Measurements from ENCODE around the gene SLC35F3. TPM values are rescaled to one million over a fixed set of nuclear protein-coding genes. Genes with fewer than 3 reads are reported as not detected.

The SLC35F3 gene
- total RNA-seq, 1 donor from 2014 or later = 0.08 TPM

GRCh38 chr1:233971753-233972152, 67.3 kb downstream of the SLC35F3 start:
- DNase-seq (ENCODE audit: low spot score) (no peak), ATAC-seq (no peak)

- DNase-seq (ENCODE audit: low spot score) = no peak
Measured at GRCh38 chr1:233972563-233972950, 68.1 kb downstream of the SLC35F3 start.

DNA sequence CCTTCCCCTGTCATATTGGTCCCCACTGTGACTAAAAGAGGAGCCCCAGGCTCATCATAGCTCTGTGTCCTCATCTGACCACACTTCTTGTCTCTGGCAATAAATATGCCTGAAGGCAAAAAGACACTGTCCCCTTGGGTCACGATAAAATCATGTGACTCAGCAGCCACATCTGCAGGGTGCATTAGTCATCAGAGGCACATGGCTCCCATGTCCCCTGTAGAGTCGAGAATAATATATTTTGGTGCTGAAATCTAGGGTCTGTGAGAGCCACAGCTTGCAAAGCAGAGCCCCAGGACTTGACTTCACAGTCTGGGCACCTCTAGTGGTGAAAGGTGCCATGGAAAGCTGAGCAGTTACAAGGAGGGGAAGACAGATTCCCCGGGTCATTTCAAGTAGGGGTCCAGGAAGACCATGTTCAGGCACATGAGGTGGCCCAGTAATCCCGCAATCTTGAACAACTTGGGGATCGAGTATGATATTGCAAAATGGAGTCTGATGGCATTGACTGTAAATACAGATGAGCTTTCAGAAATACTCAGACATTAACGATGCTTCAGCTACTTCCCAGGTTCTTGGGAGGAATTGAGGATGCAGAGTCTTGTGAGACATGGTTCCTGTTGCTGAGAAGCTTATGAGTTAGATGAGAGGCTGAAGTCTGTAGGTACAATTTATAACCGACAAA, 68.6 kb downstream of the SLC35F3 start:
- no peak for ATAC-seq
- no peak for DNase-seq (ENCODE audit: low spot score)

More at GRCh38 chr1:233972563-233972950, 68.1 kb downstream of the SLC35F3 start:
- ATAC-seq = no peak

GRCh38 chr1:233975486-233975885, 71.0 kb downstream of the SLC35F3 start:
- no peak for ATAC-seq

DNA sequence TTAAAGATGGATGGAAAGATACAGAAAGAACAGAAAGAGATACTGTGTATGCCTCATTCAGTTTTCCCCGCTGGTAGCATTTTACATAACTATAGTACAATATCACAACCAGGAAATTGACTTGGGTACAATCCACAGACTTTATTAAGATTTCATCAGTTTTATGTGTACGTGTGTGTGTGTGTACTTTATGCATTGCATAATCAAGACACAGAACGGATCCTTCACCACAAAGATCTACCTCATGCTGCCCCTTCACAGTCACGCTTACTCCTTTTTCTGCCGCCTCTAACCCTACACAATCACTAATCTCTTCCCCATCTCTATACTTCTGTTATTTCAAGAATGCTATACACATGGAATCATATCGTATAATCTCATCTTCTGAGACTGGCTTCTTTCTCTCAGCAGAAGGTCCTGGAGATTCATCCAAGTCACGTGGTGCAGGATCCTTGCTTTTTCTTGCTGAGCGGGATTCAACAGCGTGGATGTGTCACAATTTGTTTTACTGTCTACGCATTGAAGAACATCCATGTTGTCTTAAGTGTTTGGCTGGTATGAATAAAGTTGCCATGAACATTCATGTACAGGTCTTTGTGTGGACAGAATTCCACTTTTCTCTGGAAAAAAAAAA, 76.7 kb downstream of the SLC35F3 start:
- ATAC-seq (no peak), DNase-seq (ENCODE audit: low spot score) (no peak)

More at GRCh38 chr1:233975486-233975885, 71.0 kb downstream of the SLC35F3 start:
- DNase-seq (ENCODE audit: low spot score) = no peak

DNA sequence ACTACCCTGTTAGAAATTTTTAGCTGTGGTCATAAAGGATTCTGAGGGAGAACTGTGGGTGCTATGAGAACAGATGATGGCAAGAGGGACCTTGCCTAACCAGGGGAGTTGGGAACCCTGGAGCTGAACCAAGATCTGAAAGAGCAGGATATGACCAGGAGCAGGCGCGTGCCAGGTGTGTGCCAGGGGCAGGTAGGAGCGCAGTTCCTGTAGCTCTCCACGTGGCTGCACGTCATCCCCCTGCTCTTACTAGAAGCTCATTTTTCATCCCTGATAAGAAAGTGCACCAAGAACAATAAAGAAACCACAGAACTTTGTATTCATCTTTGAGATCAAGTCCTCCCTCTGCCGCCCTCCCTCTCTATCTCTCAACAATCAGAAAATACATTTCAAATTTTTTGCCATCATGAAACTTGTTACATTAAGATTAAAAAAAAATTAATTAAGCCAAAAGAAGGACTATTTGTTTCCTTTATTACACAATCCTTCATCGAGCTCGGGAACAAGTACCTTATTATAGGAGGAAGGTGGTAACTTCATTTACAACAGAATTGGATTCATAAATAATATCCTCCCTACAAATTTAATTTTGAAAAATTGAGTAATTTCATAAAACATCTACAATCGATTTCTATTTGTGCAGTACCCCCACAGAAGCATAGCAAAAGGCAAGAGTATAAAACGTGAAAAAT, 78.5 kb downstream of the SLC35F3 start:
- ATAC-seq (no peak), DNase-seq (ENCODE audit: low spot score) (no peak)

- no peak for DNase-seq (ENCODE audit: low spot score)
- no peak for ATAC-seq
Measured at GRCh38 chr1:233983811-233984210, 79.3 kb downstream of the SLC35F3 start.

DNA sequence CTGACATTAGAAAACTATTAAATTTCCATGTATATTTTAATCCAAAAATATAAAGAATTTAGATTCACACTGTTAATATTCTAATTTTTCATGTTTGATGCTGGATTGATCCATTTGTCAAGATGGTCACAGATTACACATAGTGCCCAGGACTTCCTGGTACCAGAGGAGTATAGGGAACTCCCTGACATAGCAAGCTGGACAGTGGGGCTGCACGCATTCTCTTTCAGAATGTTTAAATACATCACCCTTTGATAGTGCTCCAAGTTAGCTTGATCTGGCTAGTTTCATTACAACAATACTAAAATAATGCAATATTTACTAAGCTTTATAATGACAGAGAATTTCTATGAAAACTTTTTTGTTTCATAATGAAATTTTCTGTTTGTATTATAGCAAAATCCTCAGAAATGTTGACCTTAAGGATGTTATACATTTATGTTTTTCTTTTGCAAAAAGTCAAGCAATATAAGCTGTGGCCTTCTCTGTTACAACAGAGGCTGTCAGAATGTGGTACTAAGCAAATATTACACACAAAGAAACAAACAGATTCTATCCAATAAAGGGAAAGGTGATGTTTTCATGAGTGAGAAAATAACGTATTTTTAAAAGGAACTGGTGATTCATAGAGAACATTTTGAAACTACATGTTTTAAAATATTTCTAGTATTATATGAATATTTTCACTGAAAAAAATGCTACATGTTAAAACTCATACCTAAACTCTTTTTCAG, 84.7 kb downstream of the SLC35F3 start:
- ATAC-seq (no peak), DNase-seq (ENCODE audit: low spot score) (no peak)

DNA sequence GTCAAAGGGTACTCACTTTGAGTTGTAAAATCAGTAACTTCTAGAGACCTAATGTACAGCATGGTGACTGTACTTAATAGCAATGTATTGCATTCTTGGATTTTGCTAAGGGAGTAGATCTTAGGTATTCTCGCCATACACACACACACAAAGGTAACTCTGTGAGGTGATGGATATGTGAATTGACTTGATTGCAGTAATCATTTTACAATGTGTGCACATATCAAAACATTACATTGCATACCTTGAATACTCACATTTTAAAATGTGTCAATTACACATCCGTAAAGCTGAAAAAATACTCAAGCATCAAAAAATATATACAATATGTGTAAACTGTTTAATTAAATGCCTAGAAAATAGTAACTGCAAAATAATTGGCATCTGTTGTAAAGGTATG, 86.0 kb downstream of the SLC35F3 start:
- no peak for ATAC-seq
- DNase-seq (ENCODE audit: low spot score) = no peak

GRCh38 chr1:233993651-233994050, 89.2 kb downstream of the SLC35F3 start:
- DNase-seq (ENCODE audit: low spot score) = no peak
- no peak for ATAC-seq

- no peak for DNase-seq (ENCODE audit: low spot score)
- no peak for ATAC-seq
Measured at GRCh38 chr1:233994112-233994511, 89.6 kb downstream of the SLC35F3 start.

DNA sequence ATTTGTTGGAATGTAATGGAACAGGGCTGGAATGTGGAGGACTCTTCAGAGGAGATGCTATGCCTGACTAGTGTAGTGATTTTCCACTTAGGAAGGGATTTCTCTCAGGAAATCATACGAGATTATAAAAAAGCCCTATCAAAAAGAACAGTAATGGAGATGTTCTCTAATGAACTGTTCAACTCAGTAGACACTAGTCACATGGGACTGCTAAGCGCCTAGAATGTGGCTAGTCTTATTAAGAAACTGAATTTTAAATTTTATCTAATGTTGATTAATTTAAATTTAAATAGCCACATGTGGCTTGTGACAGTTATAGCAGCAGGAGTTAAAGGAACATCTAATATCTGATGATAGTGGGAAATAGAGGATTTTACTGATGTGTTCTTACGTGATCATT, 94.0 kb downstream of the SLC35F3 start:
- ATAC-seq (no peak), DNase-seq (ENCODE audit: low spot score) (no peak)

DNA sequence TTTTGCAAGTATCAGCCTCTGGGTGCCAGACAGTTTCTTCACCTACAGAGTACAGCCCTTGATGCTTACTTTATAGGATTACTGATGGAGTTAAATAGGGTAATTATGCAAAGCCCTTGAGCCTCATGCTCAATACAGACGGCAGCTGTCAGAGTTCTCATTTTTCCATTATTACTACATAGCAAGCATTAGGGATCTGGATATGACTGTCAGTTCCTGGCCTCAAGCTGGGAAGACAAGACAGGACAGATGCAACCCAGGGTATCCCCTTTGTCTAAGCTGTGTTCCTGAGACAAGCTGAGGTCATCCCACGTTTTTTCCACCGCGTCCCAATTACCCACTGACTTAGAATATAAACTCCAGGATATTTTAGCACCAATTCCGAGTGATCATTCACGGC, 94.4 kb downstream of the SLC35F3 start:
- no peak for DNase-seq (ENCODE audit: low spot score)
- no peak for ATAC-seq

GRCh38 chr1:234000557-234001041, 96.1 kb downstream of the SLC35F3 start:
- ATAC-seq = no peak
- no peak for DNase-seq (ENCODE audit: low spot score)

GRCh38 chr1:234001817-234002216, 97.3 kb downstream of the SLC35F3 start:
- DNase-seq (ENCODE audit: low spot score) (no peak), ATAC-seq (no peak)

GRCh38 chr1:234004591-234004990, 100.1 kb downstream of the SLC35F3 start:
- ATAC-seq = no peak
- no peak for DNase-seq (ENCODE audit: low spot score)

GRCh38 chr1:234007684-234008083, 103.2 kb downstream of the SLC35F3 start:
- DNase-seq (ENCODE audit: low spot score) = no peak
- no peak for ATAC-seq

GRCh38 chr1:234008591-234008990, 104.1 kb downstream of the SLC35F3 start:
- DNase-seq (ENCODE audit: low spot score) (no peak), ATAC-seq (no peak)

DNA sequence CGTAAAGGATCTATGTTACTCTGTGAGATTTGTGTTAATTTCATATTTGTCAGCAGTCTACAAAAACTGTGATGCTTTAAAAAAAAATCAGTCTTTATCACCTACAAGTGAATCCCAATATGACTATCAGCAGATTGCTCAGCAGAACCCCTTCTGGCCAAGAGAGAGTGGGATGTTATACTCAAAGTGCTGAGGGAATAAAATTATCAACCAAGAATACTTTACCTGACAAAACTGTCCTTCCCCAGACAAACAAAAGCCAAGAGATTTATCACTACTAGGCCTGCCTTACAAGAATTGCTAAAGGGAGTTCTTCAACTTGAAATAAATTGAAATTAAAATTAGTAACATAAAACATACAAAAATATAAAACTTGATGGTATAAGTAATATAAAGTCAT, 105.2 kb downstream of the SLC35F3 start:
- DNase-seq (ENCODE audit: low spot score) = no peak
- no peak for ATAC-seq

DNA sequence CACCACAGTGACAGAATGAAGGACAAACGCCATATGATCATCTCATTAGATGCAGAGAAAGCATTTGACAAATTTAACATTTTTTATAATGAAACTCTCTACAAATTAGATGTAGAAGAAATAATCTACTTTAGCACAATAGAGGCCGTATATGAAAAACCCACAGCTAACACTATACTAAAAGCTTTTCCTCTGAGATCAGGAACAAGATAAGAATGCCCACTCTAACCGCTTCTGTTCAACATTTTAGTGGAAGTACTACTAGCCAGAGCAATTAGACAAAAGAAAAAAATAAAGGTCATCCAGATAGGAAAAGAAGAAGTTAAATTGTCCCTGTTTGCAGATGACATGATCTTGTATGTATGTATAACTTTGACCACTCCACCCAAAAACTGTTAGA, 109.7 kb downstream of the SLC35F3 start:
- ATAC-seq (no peak), DNase-seq (ENCODE audit: low spot score) (no peak)

DNA sequence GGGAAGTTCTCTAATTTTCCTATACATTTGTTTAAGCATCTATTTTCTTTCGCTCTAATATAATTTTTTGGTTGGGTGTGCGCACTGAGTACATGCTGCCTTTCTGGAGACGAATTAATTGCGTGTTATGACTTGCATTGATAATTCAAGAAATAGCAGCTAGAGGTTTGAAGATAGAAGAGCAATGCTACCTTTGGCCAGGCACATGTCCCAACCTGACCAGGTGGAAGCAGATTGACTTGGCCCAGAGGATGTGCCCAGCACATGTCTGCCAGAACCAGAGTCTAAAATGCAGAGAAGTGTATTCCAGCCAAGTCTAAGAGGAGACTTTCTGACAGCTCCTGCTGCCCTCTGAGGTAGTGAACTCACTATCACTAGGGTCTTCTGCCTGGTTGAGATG, 114.3 kb downstream of the SLC35F3 start:
- ATAC-seq (no peak), DNase-seq (ENCODE audit: low spot score) (no peak)

Measured in left lobe of liver (tissue), 2 donors.